Urinary bladder (tissue), 4 donors: ENCODE measurements around the gene CYP46A1. TPM values are rescaled to one million over a fixed set of nuclear protein-coding genes. Genes with fewer than 3 reads are reported as not detected.
"Not testable (repeated sequence)": the region's sequence is repeated elsewhere in the genome, so short reads cannot be mapped to it uniquely, and the experiment has no call there.

Experiments
- DNase-seq: peaks from one replicate; pipeline ENCODE4 v3.0.0-alpha.2; 2015; ENCODE audit errors: extremely low spot score
- H3K27ac ChIP-seq: one replicate; pipeline ENCODE4 v1.5.1; 2013; ENCODE audit warnings: low read depth, mild to moderate bottlenecking, moderate library complexity
- H3K36me3 ChIP-seq: one replicate; pipeline ENCODE4 v1.6.1; 2013; ENCODE audit warnings: mild to moderate bottlenecking, moderate library complexity; ENCODE audit not compliant: insufficient read depth
- H3K4me1 ChIP-seq: one replicate; pipeline ENCODE4 v1.6.1; 2013; ENCODE audit warnings: mild to moderate bottlenecking, moderate library complexity; ENCODE audit not compliant: insufficient read depth
- H3K4me3 ChIP-seq: one replicate; pipeline ENCODE4 v1.5.1; 2013; ENCODE audit warnings: low read depth, low read length
- WGBS: extraction: QIAGEN DNeasy Blood & Tissue Kit; methylation state at CpG from one replicate; pipeline ENCODE4 v1.1.7; 2013; 5-methylcytosine and 5-hydroxymethylcytosine counted together
- polyA plus RNA-seq: library from polyadenylated mRNA; stranded (reverse); fragments of 200-250 nt; gene quantifications from one replicate; pipeline ENCODE4 v1.2.3, GENCODE V29; 2013
- total RNA-seq: library from RNA; depleted of rRNA; stranded (reverse); fragments of >200 nt; gene quantifications from one replicate; pipeline ENCODE4 v1.2.3, GENCODE V29; 2014
- donor health status: healthy with polysubstance abuse.
- donor health status: healthy.

Gene CYP46A1
- total and polyA plus RNA-seq, 2 donors: 0.91 to 2.7 TPM

DNA sequence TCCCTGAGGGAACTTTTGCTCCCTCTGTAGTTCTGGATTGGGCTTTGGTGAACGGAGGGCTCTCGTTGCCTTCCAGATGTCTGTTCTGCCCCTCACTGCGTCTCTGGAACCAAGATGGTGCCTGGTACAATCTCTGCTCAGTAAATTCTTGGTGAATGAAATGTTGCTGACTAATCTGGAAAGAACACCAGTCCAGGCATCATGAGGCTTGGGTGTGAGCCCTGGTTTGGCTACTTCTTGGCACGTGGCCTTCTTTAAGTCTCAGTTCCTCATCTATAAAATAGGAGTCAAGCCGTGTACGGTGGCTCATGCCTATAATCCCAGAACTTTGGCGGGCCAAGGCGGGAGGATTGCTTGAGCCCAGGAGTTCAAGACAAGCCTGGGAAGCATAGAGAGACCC lies 34.9 kb upstream of the CYP46A1 start:
- Histone ChIP-seq H3K27ac (no peak overlapping the region), H3K4me3 (no peak overlapping the region), H3K4me1 (no peaks in the 10 kb centered on the region), H3K36me3 (no peaks in the 10 kb centered on the region)
- no peak for DNase-seq
- WGBS: 89% methylated on average over 8 of the region's 8 CpGs

GRCh38 chr14:99649643-99650042 lies 34.5 kb upstream of the CYP46A1 start:
- WGBS: 78% methylated on average over 8 of the region's 8 CpGs
- no peak overlapping the region for H3K4me3 ChIP-seq
- no peaks in the 10 kb centered on the region for H3K4me1 ChIP-seq
- DNase-seq: no peak
- H3K27ac ChIP-seq: no peak overlapping the region
- H3K36me3 ChIP-seq: no peaks in the 10 kb centered on the region

DNA sequence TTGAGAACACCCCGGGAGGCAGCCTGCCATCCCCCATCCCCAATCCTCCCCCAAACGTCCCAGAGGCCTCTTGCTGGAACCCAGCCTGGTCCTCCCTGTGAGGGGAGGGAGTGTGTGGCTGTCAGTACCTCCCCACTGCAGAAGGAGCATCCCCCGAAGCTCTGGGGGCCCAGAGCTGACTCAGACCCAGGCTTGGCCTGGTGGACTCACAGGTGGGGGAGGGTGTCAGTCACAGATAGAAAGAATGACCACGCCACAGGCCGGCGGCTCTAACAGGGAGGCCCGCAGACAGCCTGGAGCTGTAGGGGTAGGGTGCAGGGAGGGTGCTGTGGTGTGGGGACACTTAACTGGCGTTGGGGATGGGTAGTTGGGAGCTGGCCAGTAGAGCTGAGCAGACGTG lies 33.9 kb upstream of the CYP46A1 start:
- DNase-seq: no peak
- no peak overlapping the region for H3K27ac ChIP-seq
- H3K4me3 ChIP-seq: no peak overlapping the region
- no peaks in the 10 kb centered on the region for H3K4me1 ChIP-seq
- H3K36me3 ChIP-seq: no peaks in the 10 kb centered on the region
- 78% methylated on average over 9 of the region's 9 CpGs for WGBS

- Histone ChIP-seq H3K27ac (no peak overlapping the region), H3K4me1 (no peaks in the 10 kb centered on the region), H3K36me3 (no peaks in the 10 kb centered on the region), H3K4me3 (no peak overlapping the region)
- whole genome bisulfite sequencing: 95% methylated on average over 32 of the region's 32 CpGs
- no peak for DNase-seq
Measured at GRCh38 chr14:99651953-99652746, 31.9 kb upstream of the CYP46A1 start.

DNA sequence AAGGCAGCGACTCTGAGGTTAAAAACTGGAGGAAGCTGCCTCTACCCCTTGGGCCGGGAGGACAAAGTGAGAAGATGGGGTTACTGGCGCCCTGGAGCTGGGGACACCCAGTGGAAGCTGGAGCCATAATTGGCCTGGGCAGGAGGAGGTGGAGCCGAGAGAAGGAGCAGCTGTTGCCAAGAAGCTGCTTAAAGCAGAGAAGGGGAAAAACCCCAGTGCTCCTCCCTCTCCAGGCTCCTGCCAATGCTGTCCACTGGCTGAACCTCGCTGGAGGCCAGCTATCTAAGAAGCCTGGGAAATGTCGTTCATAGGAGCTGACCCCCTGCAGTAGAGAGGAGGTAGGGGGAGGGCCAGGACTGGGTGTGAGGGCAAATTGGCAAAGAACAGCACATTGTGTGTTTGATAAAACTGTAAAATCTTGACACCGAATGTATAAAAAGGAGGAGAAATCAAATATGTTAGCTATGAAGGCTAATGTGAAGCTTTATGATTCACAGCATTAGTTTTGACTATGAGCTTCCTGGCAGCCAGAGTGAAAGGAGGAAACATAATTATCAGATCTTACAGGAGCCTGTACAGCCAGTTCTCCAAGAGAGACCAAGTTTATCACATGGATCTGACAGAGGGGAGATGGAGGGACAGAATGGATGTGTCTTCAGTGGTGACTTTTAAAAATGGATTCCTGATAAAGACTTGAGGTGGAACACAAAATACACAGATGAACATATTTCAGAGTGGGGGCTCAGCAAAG lies 29.7 kb upstream of the CYP46A1 start:
- H3K4me1 ChIP-seq: no peaks in the 10 kb centered on the region
- no peak overlapping the region for H3K27ac ChIP-seq
- H3K4me3 ChIP-seq: no peak overlapping the region
- WGBS: 27% methylated on average over 7 of the region's 7 CpGs
- peak; percentile 11 for DNase-seq
- H3K36me3 ChIP-seq: no peaks in the 10 kb centered on the region

GRCh38 chr14:99655521-99655920 lies 28.6 kb upstream of the CYP46A1 start:
- no peak for DNase-seq
- Histone ChIP-seq H3K27ac (no peak overlapping the region), H3K36me3 (no peaks in the 10 kb centered on the region), H3K4me1 (no peaks in the 10 kb centered on the region), H3K4me3 (no peak overlapping the region)
- WGBS: 95% methylated on average over 4 of the region's 4 CpGs

DNA sequence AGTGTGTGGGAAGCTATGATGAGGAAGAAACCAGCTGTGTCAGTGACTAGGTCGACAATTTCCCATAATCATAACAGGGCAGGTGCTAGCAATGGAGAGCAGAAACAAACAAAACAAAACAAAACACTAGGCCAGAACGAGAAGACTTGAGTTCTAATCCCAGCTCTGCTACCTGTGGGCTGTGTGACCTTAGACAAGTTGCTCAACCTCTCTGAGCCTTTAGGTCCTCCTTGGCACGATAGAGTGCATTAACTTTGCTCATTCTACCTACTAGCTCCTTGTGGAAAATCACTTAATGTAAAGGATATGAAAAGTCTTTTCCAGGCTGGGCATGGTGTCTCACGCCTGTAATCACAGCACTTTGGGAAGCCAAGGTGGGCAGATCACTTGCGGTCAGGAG lies 27.9 kb upstream of the CYP46A1 start:
- no peaks in the 10 kb centered on the region for H3K36me3 ChIP-seq
- H3K4me1 ChIP-seq: no peaks in the 10 kb centered on the region
- DNase-seq: no peak
- H3K4me3 ChIP-seq: no peak overlapping the region
- no peak overlapping the region for H3K27ac ChIP-seq
- 87% methylated on average over 5 of the region's 5 CpGs for WGBS

DNA sequence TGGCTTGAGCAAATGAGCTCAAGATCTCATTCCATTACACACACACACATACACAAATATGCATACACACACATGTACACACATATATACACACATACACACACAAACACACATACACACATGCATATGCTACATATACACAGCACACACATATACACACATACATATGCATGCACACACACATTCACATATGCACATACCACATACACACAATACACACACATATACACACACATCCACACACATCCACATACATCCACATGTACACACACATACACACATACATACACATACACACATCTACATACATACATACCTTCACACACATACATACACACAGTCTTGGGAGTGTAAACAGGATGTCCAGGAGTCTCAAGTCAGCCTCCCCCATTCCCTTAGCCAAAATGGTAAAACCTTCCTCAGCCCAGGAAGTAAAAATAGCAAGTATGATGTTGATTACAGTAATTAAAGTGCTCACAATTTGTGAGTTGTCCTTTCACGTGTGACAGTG lies 26.4 kb upstream of the CYP46A1 start:
- H3K4me1 ChIP-seq: no peaks in the 10 kb centered on the region
- no peaks in the 10 kb centered on the region for H3K36me3 ChIP-seq
- no peak overlapping the region for H3K27ac ChIP-seq
- no peak overlapping the region for H3K4me3 ChIP-seq
- 64% methylated on average over 1 of the region's 1 CpG for WGBS
- DNase-seq: no peak

- Histone ChIP-seq H3K27ac (no peak overlapping the region), H3K36me3 (no peaks in the 10 kb centered on the region), H3K4me3 (no peak overlapping the region), H3K4me1 (no peaks in the 10 kb centered on the region)
- no peak for DNase-seq
- WGBS: 59% methylated on average over 15 of the region's 15 CpGs
Measured at GRCh38 chr14:99658218-99658845, 25.8 kb upstream of the CYP46A1 start.

DNA sequence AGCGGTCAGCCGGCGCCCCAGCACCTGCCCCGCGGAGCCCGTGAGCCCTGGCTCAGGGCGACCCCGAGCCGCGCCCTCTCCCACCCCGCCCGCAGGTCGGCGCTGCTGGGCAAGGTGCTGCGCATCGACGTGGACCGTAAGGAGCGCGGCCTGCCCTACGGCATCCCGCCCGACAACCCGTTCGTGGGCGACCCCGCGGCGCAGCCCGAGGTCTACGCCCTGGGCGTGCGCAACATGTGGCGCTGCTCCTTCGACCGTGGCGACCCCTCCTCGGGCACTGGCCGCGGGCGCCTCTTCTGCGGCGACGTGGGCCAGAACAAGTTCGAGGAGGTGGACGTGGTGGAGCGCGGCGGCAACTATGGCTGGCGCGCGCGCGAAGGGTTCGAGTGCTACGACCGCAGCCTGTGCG lies 24.8 kb upstream of the CYP46A1 start:
- H3K4me1 ChIP-seq: no peaks in the 10 kb centered on the region
- DNase-seq: no peak
- 26% methylated on average over 58 of the region's 58 CpGs for WGBS
- H3K4me3 ChIP-seq: no peak overlapping the region
- no peak overlapping the region for H3K27ac ChIP-seq
- H3K36me3 ChIP-seq: no peaks in the 10 kb centered on the region

- H3K36me3 ChIP-seq: no peaks in the 10 kb centered on the region
- DNase-seq: no peak
- 28% methylated on average over 37 of the region's 37 CpGs for WGBS
- H3K27ac ChIP-seq: no peak overlapping the region
- H3K4me3 ChIP-seq: no peak overlapping the region
- no peaks in the 10 kb centered on the region for H3K4me1 ChIP-seq
Measured at GRCh38 chr14:99660006-99660566, 24.0 kb upstream of the CYP46A1 start.

GRCh38 chr14:99660794-99661193 lies 23.3 kb upstream of the CYP46A1 start:
- 83% methylated on average over 4 of the region's 4 CpGs for WGBS
- no peak overlapping the region for H3K4me3 ChIP-seq
- no peaks in the 10 kb centered on the region for H3K4me1 ChIP-seq
- no peak for DNase-seq
- no peak overlapping the region for H3K27ac ChIP-seq
- no peaks in the 10 kb centered on the region for H3K36me3 ChIP-seq

GRCh38 chr14:99661206-99661605 lies 22.9 kb upstream of the CYP46A1 start:
- H3K36me3 ChIP-seq, DNase-seq, H3K27ac ChIP-seq, H3K4me3 ChIP-seq, H3K4me1 ChIP-seq: not testable (repeated sequence)
